SU-DHL-6 (cell line): ENCODE results near the gene CAB39.

ENCODE experiments used
- EZH2phosphoT487 ChIP-seq: fragments of 200-600 bp; sonication (generic), shearing (Covaris generic); conservative IDR thresholded peaks from 2 replicates; pipeline ENCODE4 v1.6.1; 2018; ENCODE audit warnings: mild to moderate bottlenecking, antibody characterized with exemption, low read length, moderate library complexity, mixed read lengths
- TF ChIP-seq, protein P1 (sequence below): fragments of 200-600 bp; sonication (generic); IDR thresholded peaks from one replicate; pipeline ENCODE4 v1.5.1; 2017; ENCODE audit warnings: antibody characterized with exemption, mild to moderate bottlenecking, low read length, moderate library complexity; ENCODE audit not compliant: insufficient read depth, poor library complexity, severe bottlenecking

DNA sequence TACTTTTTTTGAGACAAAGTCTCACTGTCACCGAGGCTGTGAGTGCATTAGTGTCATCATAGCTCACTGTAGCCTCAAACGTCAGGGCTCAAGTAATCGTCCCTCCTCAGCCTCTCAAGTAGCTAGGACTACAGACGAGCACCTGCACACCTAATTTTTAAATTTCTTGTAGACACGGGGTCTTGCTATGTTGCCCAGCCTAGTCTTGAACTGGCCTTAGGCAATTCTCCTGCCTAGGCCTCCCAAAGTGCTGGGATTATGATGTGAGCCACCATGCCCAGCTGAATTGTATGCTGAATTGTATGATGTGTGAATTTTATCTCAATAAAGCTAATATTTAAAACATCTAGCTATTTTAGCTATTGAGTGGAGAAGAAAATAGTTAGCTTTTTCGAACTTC is 18.9 kb downstream of the CAB39 start:
- TF ChIP-seq, protein P1, sequence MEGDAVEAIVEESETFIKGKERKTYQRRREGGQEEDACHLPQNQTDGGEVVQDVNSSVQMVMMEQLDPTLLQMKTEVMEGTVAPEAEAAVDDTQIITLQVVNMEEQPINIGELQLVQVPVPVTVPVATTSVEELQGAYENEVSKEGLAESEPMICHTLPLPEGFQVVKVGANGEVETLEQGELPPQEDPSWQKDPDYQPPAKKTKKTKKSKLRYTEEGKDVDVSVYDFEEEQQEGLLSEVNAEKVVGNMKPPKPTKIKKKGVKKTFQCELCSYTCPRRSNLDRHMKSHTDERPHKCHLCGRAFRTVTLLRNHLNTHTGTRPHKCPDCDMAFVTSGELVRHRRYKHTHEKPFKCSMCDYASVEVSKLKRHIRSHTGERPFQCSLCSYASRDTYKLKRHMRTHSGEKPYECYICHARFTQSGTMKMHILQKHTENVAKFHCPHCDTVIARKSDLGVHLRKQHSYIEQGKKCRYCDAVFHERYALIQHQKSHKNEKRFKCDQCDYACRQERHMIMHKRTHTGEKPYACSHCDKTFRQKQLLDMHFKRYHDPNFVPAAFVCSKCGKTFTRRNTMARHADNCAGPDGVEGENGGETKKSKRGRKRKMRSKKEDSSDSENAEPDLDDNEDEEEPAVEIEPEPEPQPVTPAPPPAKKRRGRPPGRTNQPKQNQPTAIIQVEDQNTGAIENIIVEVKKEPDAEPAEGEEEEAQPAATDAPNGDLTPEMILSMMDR = no peak
- TF ChIP-seq EZH2phosphoT487 = no peak
